HEK293T (cell line): ENCODE measurements around the gene MT1M.

Source experiments
- ARNT ChIP-seq: fragments of 450-650 bp; IDR thresholded peaks from 2 replicates; pipeline ENCODE4 v1.6.1; 2017; ENCODE audit warnings: mild to moderate bottlenecking
- BHLHE40 ChIP-seq: fragments of 450-650 bp; IDR thresholded peaks from 2 replicates; pipeline ENCODE4 v1.6.1; 2016; ENCODE audit warnings: mild to moderate bottlenecking, moderate library complexity, borderline replicate concordance
- FOXA1 ChIP-seq: fragments of 450-650 bp; IDR thresholded peaks from 2 replicates; pipeline ENCODE4 v1.6.1; 2016; ENCODE audit warnings: mild to moderate bottlenecking
- FOXK2 ChIP-seq: fragments of 450-650 bp; IDR thresholded peaks from 2 replicates; pipeline ENCODE4 v1.6.1; 2016; ENCODE audit warnings: mild to moderate bottlenecking
- PKNOX1 ChIP-seq: fragments of 450-650 bp; IDR thresholded peaks from 2 replicates; pipeline ENCODE4 v1.6.1; 2016
- SP1 ChIP-seq: fragments of 450-650 bp; IDR thresholded peaks from 2 replicates; pipeline ENCODE4 v1.6.1; 2017
- TARDBP ChIP-seq: fragments of 450-650 bp; IDR thresholded peaks from 2 replicates; pipeline ENCODE4 v1.6.1; 2016

DNA sequence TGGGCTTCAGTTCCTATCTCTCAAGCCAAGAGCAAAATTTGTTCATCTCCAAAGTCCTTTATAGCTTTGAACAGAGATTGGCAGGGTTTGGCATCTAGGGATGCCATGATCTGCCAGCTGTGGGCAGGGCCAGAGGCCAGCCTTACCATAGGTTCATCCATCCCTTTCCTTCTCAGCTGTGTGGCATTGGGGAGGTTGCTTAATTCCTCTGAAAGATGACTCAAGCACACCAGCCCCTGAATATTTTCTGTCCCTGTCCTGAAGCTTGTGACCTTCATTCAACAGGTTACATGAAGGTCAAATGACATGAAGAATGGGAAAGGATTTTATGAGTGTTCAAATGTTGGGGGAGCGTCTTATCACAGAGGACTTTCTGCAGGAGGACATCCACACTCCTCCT is 32.0 kb downstream of the MT1M start:
- TF ChIP-seq BHLHE40 (no peak), FOXA1 (no peak), SP1 (no peak), FOXK2 (no peak), PKNOX1 (no peak), ARNT (no peak), TARDBP (no peak)
